Upper lobe of left lung (tissue), 6 donors: ENCODE measurements around the gene E2F1. TPM values are rescaled to one million over a fixed set of nuclear protein-coding genes. Genes with fewer than 3 reads are reported as not detected.
A peak's percentile ranks its signal among the peaks of the same experiment; 100 is the strongest.

Source experiments
- ATAC-seq, 2 donors: fragments of 200-7000 bp; cut with Tn5 transposase; one replicate each; pipeline ENCODE4 v1.9.1; 2022; ENCODE audit warnings: mild to moderate bottlenecking in 2 of 2, moderate library complexity in 2 of 2; ENCODE audit not compliant: low FRiP score in 2 of 2
- DNase-seq, 2 donors: peaks; one replicate each; pipeline ENCODE4 v3.0.0-alpha.2; 2019 to 2020
- H3K27ac ChIP-seq, 4 donors: fragments of 200-600 bp; sonication (generic); one replicate each; pipeline ENCODE4 v1.5.1; 2016 to 2019
- H3K27me3 ChIP-seq, 4 donors: fragments of 200-600 bp; sonication (generic); one replicate each; pipeline ENCODE4 v1.5.1; 2017 to 2019
- H3K36me3 ChIP-seq, 4 donors: fragments of 200-600 bp; sonication (generic); one replicate each; pipeline ENCODE4 v1.5.1; 2016 to 2019
- H3K4me1 ChIP-seq, 4 donors: fragments of 200-600 bp; sonication (generic); one replicate each; pipeline ENCODE4 v1.5.1; 2018 to 2019
- H3K4me3 ChIP-seq, 4 donors: fragments of 200-600 bp; sonication (generic); one replicate each; pipeline ENCODE4 v1.5.1; 2017 to 2019; ENCODE audit warnings: mild to moderate bottlenecking in 2 of 4, moderate library complexity in 1 of 4
- H3K9me3 ChIP-seq, 4 donors: fragments of 200-600 bp; sonication (generic); one replicate each; pipeline ENCODE4 v1.5.1; 2018 to 2019
- CTCF ChIP-seq, 6 experiments: fragments of 450-650 bp in 4 of 6; fragments of 200-600 bp in 2 of 6; sonication (generic) in 2 of 6; IDR thresholded peaks; one replicate each; pipeline ENCODE4 v1.5.1; 2016 to 2019; ENCODE audit warnings: antibody characterized with exemption in 6 of 6
- EP300 ChIP-seq, 4 donors: sonication (generic); formaldehyde crosslinking; IDR thresholded peaks; one replicate each; pipeline ENCODE4 v1.5.1; 2017; ENCODE audit warnings: antibody characterized with exemption in 4 of 4, control low read depth in 2 of 4
- POLR2A ChIP-seq, 4 donors: fragments of 450-650 bp; IDR thresholded peaks; one replicate each; pipeline ENCODE4 v1.5.1; 2016 to 2017; ENCODE audit warnings: antibody characterized with exemption in 4 of 4, mild to moderate bottlenecking in 2 of 4
- POLR2AphosphoS5 ChIP-seq, 2 donors: sonication (generic); formaldehyde crosslinking; IDR thresholded peaks; one replicate each; pipeline ENCODE4 v1.5.1; 2017; ENCODE audit warnings: antibody characterized with exemption in 2 of 2
- WGBS, 2 donors: methylation state at CpG; one replicate each; pipeline ENCODE4 v1.1.5; 2017 to 2018; 5-methylcytosine and 5-hydroxymethylcytosine counted together
- total RNA-seq, 6 donors: library from RNA; depleted of rRNA in 4 of 6; stranded (reverse); fragments of >200 nt in 4 of 6; gene quantifications; one replicate each; pipeline versions ENCODE4 v1.1.0 to v1.2.1, GENCODE V29; 2016 to 2021
- donor health status: DM: no; HTN: no; CAD: no; lungs with moderate emphysema.
- donor health status: DM: no; HTN: yes; CAD: no; lungs with severe emphysema.

The E2F1 gene
- total RNA-seq: 10 to 100 TPM in 1 of 6 donors, 1 to 10 TPM in 5; 5.5 to 12.9 (median 6.8) TPM

- Histone ChIP-seq H3K4me3 (peak within 1 kb of the TSS; percentile 7 to 73 (median 55)), H3K4me1 (peaks cover 27 to 53% (median 39%) of the 10 kb centered on the region in 4 donors)
- no peak for TF ChIP-seq EP300 (IDR thresholded peaks at IDR 0.05)
- TF ChIP-seq CTCF (IDR thresholded peaks at IDR 0.05): peak in 5 of 6 experiments; percentile 48 to 74 (median 58)
- peak in 1 of 4 donors; percentile 36 for TF ChIP-seq POLR2A (IDR thresholded peaks at IDR 0.05)
- TF ChIP-seq POLR2AphosphoS5 (IDR thresholded peaks at IDR 0.05): peak in 1 of 2 donors; percentile 62
Measured at GRCh38 chr20:33686100-33686983, at the start of gene E2F1. Gene E2F1 (minus strand): TSS chr20:33686385. CDS start chr20:33686264, 121 bp downstream.

GRCh38 chr20:33733654-33734576 is 47.7 kb upstream of the E2F1 start:
- Histone ChIP-seq H3K36me3 (no peaks in the 10 kb centered on the region), H3K27ac (peak overlapping the region; percentile 87 to 94 (median 92)), H3K27me3 (no peaks in the 10 kb centered on the region), H3K9me3 (peaks cover 8 to 19% (median 14%) of the 10 kb centered on the region in 4 donors), H3K4me1 (peaks cover 25 to 37% (median 29%) of the 10 kb centered on the region in 4 donors), H3K4me3 (peak overlapping the region in 1 of 4 donors; percentile 69)
- 25 to 35% methylated on average over 5 to 6 of the region's 6 CpGs for WGBS, 2 donors
- TF ChIP-seq POLR2AphosphoS5 (IDR thresholded peaks at IDR 0.05) (peak; percentile 16 to 41), CTCF (IDR thresholded peaks at IDR 0.05) (no peak), POLR2A (IDR thresholded peaks at IDR 0.05) (peak in 1 of 4 donors; percentile 52), EP300 (IDR thresholded peaks at IDR 0.05) (peak in 1 of 4 donors; percentile 36)
- DNase-seq: peak in 1 of 2 donors; percentile 60
- peak; percentile 60 to 85 for ATAC-seq

More at GRCh38 chr20:33686100-33686983, at the start of gene E2F1:
- Histone ChIP-seq H3K9me3 (no peaks in the 10 kb centered on the region), H3K27ac (peak within 1 kb of the TSS; percentile 8 to 57 (median 32)), H3K27me3 (no peaks in the 10 kb centered on the region), H3K36me3 (no peaks in the 10 kb centered on the region)
- peak; percentile 97 to 99 for ATAC-seq
- peak; percentile 96 to 100 for DNase-seq
- WGBS, 2 donors: 4 to 8% methylated on average over 21 to 45 of the region's 101 CpGs

- WGBS, 2 donors: 3 to 6% methylated on average over 10 to 12 of the region's 68 CpGs
Measured at GRCh38 chr20:33732166-33732970, 46.2 kb upstream of the E2F1 start.

More at GRCh38 chr20:33732166-33732970, 46.2 kb upstream of the E2F1 start:
- Histone ChIP-seq H3K9me3 (peaks cover 8 to 14% (median 12%) of the 10 kb centered on the region in 4 donors), H3K4me3 (peak overlapping the region; percentile 50 to 75 (median 66)), H3K36me3 (no peaks in the 10 kb centered on the region), H3K27me3 (no peaks in the 10 kb centered on the region), H3K27ac (peak overlapping the region; percentile 87 to 94 (median 92)), H3K4me1 (peaks cover 25 to 37% (median 29%) of the 10 kb centered on the region in 4 donors)
- DNase-seq (peak in 1 of 2 donors; percentile 91), ATAC-seq (peak; percentile 90 to 92)
- TF ChIP-seq POLR2A (IDR thresholded peaks at IDR 0.05): peak in 3 of 4 donors; percentile 43 to 85 (median 58)
- no peak for TF ChIP-seq EP300 (IDR thresholded peaks at IDR 0.05)
- peak in 1 of 6 experiments; percentile 13 for TF ChIP-seq CTCF (IDR thresholded peaks at IDR 0.05)
- no peak for TF ChIP-seq POLR2AphosphoS5 (IDR thresholded peaks at IDR 0.05)
